OCI-LY1 (cell line): ENCODE results near the gene TMIGD1.

Experiments used
- H2AFZ ChIP-seq: fragments of 200-600 bp; sonication (generic), shearing (Covaris generic); 2 replicates; pipeline ENCODE4 v1.6.0; 2014; ENCODE audit warnings: antibody characterized with exemption, mild to moderate bottlenecking, low read length
- H3F3A ChIP-seq: fragments of 200-600 bp; sonication (generic), shearing (Covaris generic); 2 replicates; pipeline ENCODE4 v1.6.0; 2014; ENCODE audit warnings: mild to moderate bottlenecking, antibody characterized with exemption, low read length, moderate library complexity; ENCODE audit not compliant: insufficient read depth
- H3K27ac ChIP-seq: fragments of 200-600 bp; sonication (generic); 2 replicates; pipeline ENCODE4 v1.5.1; 2014; ENCODE audit warnings: low read length, mixed run types, mild to moderate bottlenecking, low read depth; ENCODE audit not compliant: poor library complexity, severe bottlenecking
- H3K27me3 ChIP-seq: fragments of 200-600 bp; sonication (generic); 2 replicates; pipeline ENCODE4 v1.6.0; 2014; ENCODE audit warnings: antibody characterized with exemption, mild to moderate bottlenecking, low read length, moderate library complexity; ENCODE audit not compliant: insufficient read depth
- H3K36me3 ChIP-seq: fragments of 200-600 bp; sonication (generic); 2 replicates; pipeline ENCODE4 v1.6.1; 2014; ENCODE audit warnings: mild to moderate bottlenecking, antibody characterized with exemption, low read length, moderate library complexity, mixed read lengths; ENCODE audit not compliant: insufficient read depth
- H3K4me1 ChIP-seq: fragments of 200-600 bp; sonication (generic); 2 replicates; pipeline ENCODE4 v1.5.1; 2014; ENCODE audit warnings: mild to moderate bottlenecking, low read length, moderate library complexity; ENCODE audit not compliant: insufficient read depth, severe bottlenecking
- H3K4me2 ChIP-seq: fragments of 200-600 bp; sonication (generic), shearing (Covaris generic); 2 replicates; pipeline ENCODE4 v1.6.1; 2014; ENCODE audit warnings: low read length
- H3K4me3 ChIP-seq: fragments of 200-600 bp; sonication (generic); 2 replicates; pipeline ENCODE4 v1.5.1; 2014; ENCODE audit warnings: low read length, low read depth, mild to moderate bottlenecking, mixed read lengths; ENCODE audit not compliant: poor library complexity, severe bottlenecking
- H3K79me2 ChIP-seq: fragments of 200-600 bp; shearing (Covaris generic); 2 replicates; pipeline ENCODE4 v1.6.1; 2016; ENCODE audit warnings: mixed run types, low read length, mixed read lengths; ENCODE audit not compliant: insufficient read depth
- H3K9ac ChIP-seq: fragments of 200-600 bp; sonication (generic), shearing (Covaris generic); 2 replicates; pipeline ENCODE4 v1.6.1; 2014; ENCODE audit warnings: mild to moderate bottlenecking, low read length, mixed read lengths
- H3K9me2 ChIP-seq: fragments of 200-600 bp; sonication (generic), shearing (Covaris generic); 2 replicates; pipeline ENCODE4 v1.6.1; 2014; ENCODE audit warnings: low read depth, mild to moderate bottlenecking, low read length, mixed read lengths
- H3K9me3 ChIP-seq: fragments of 200-600 bp; shearing (Covaris generic); 2 replicates; pipeline ENCODE4 v1.6.1; 2014; ENCODE audit warnings: low read length, mixed read lengths
- H4K20me1 ChIP-seq: fragments of 200-600 bp; sonication (generic), shearing (Covaris generic); 2 replicates; pipeline ENCODE4 v1.6.0; 2016; ENCODE audit warnings: mild to moderate bottlenecking, low read length; ENCODE audit not compliant: insufficient read depth
- EZH2 ChIP-seq: fragments of 200-600 bp; sonication (generic), shearing (Covaris generic); IDR thresholded peaks from 2 replicates; pipeline ENCODE4 v1.8.0; 2017; ENCODE audit warnings: borderline replicate concordance, mixed run types, mild to moderate bottlenecking, antibody characterized with exemption, low read length, moderate library complexity, mixed read lengths
- TF ChIP-seq, protein P1 (sequence below): fragments of 200-600 bp; sonication (generic), shearing (Covaris generic); IDR thresholded peaks from 2 replicates; pipeline ENCODE4 v1.5.1; 2017; ENCODE audit warnings: mild to moderate bottlenecking, antibody characterized with exemption, low read length, moderate library complexity, mixed read lengths

The TMIGD1 gene

DNA sequence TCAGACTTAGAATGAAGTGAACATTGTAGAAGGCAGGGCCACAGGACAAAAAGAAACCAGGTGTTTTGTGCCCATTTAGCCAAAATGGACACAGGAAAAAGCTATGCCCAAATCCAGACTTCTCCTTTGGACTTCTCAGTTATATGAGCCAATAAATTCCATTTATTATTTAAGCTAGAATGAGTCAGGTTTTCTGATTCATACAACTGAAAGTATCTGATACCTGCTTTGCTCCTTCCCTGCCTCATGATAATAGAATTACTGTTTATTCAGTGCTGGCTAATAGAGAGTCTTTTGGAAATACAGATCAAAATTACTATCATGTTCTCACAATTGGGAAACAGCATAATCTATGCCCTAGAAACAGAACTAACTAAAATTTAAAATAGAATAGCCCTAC, 36.1 kb upstream of the TMIGD1 start:
- no peak overlapping the region for H3K27ac ChIP-seq
- H4K20me1 ChIP-seq: no peaks in the 10 kb centered on the region
- no peak overlapping the region for H3K4me3 ChIP-seq
- no peaks in the 10 kb centered on the region for H3F3A ChIP-seq
- H3K36me3 ChIP-seq: no peaks in the 10 kb centered on the region
- no peak overlapping the region for H2AFZ ChIP-seq
- no peaks in the 10 kb centered on the region for H3K9me3 ChIP-seq
- no peak overlapping the region for H3K9ac ChIP-seq
- H3K9me2 ChIP-seq: no peaks in the 10 kb centered on the region
- no peak for TF ChIP-seq EZH2
- no peaks in the 10 kb centered on the region for H3K79me2 ChIP-seq
- no peak overlapping the region for H3K4me2 ChIP-seq
- H3K27me3 ChIP-seq: 0 out of 2 replicates have a peak, but pooled peaks cover 3% of the 10 kb centered on the region
- peaks cover 15% of the 10 kb centered on the region for H3K4me1 ChIP-seq

DNA sequence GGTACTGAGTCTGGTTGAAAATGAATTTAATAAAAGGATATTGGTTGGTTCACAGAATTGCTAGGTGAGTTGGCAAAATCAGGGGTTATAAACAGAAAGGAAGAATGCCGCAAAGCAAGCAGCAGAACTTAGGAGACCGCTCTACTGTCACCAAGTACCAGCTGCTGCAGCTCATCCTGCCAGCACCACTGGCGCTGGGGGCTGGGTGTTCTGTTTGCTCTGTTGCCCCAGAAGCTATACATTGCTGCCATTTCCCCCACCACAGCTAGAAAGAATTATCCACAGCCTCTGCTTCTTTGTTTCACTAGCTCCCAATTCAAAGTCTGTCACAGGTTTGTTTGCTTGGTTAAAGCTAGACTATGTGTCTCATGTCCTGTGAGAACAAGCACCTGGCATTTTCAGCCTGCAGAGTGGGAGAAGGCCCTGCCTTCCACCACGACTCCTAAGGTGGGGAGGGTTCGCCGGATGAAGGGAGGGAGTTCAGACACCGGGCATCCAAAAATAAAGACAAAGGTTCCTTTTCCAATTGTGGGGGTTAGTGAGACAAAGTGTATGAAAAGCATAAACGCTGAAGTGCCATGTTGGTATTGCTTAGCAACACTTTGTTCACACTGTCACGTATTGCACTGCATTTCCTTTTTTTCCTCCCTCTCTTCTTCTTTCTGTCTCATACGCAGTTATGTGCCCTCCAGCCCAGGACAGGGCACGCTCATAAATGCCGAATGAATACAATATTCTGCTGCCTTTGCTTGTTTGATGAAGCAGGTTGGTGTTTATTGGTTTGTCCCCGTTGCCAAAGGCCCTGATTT, 35.3 kb upstream of the TMIGD1 start:
- H3K4me3 ChIP-seq: no peak overlapping the region
- H3K27me3 ChIP-seq: 0 out of 2 replicates have a peak, but pooled peaks cover 3% of the 10 kb centered on the region
- H3K9me3 ChIP-seq: no peaks in the 10 kb centered on the region
- no peak overlapping the region for H3K27ac ChIP-seq
- H3K9me2 ChIP-seq: no peaks in the 10 kb centered on the region
- no peaks in the 10 kb centered on the region for H3F3A ChIP-seq
- H3K4me2 ChIP-seq: no peak overlapping the region
- H3K9ac ChIP-seq: no peak overlapping the region
- peaks cover 15% of the 10 kb centered on the region for H3K4me1 ChIP-seq
- no peaks in the 10 kb centered on the region for H3K79me2 ChIP-seq
- no peaks in the 10 kb centered on the region for H3K36me3 ChIP-seq
- no peaks in the 10 kb centered on the region for H4K20me1 ChIP-seq
- TF ChIP-seq EZH2: no peak
- TF ChIP-seq, protein P1, sequence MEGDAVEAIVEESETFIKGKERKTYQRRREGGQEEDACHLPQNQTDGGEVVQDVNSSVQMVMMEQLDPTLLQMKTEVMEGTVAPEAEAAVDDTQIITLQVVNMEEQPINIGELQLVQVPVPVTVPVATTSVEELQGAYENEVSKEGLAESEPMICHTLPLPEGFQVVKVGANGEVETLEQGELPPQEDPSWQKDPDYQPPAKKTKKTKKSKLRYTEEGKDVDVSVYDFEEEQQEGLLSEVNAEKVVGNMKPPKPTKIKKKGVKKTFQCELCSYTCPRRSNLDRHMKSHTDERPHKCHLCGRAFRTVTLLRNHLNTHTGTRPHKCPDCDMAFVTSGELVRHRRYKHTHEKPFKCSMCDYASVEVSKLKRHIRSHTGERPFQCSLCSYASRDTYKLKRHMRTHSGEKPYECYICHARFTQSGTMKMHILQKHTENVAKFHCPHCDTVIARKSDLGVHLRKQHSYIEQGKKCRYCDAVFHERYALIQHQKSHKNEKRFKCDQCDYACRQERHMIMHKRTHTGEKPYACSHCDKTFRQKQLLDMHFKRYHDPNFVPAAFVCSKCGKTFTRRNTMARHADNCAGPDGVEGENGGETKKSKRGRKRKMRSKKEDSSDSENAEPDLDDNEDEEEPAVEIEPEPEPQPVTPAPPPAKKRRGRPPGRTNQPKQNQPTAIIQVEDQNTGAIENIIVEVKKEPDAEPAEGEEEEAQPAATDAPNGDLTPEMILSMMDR: no peak
- no peak overlapping the region for H2AFZ ChIP-seq

DNA sequence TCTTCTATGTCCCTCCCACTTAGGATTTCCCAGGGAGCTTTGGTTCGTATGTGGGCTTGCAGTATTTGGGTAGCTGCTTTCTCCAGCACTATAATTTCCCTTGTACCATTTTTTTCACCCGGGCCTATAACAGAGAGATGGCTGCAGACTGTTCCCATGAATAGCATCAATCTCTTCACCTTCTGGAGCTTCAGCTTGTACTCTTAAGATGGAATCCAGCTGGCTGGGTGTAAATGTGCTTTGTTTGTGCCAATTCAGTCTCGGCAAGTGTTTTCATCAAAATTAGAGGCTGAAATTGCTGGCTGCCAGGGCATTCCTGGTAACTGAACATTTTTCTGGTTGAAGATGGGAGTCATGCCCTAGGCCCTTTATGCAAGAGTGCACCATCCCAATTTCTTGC, 32.7 kb upstream of the TMIGD1 start:
- no peaks in the 10 kb centered on the region for H3F3A ChIP-seq
- 0 out of 2 replicates have a peak, but pooled peaks cover 3% of the 10 kb centered on the region for H3K27me3 ChIP-seq
- H3K4me2 ChIP-seq: no peak overlapping the region
- no peaks in the 10 kb centered on the region for H4K20me1 ChIP-seq
- peaks cover 8% of the 10 kb centered on the region for H3K9me3 ChIP-seq
- no peak for TF ChIP-seq EZH2
- TF ChIP-seq, protein P1: no peak
- H3K4me1 ChIP-seq: peaks cover 22% of the 10 kb centered on the region
- no peak overlapping the region for H3K27ac ChIP-seq
- no peak overlapping the region for H3K9ac ChIP-seq
- H3K9me2 ChIP-seq: no peaks in the 10 kb centered on the region
- no peak overlapping the region for H2AFZ ChIP-seq
- H3K4me3 ChIP-seq: no peak overlapping the region
- H3K36me3 ChIP-seq: no peaks in the 10 kb centered on the region
- H3K79me2 ChIP-seq: no peaks in the 10 kb centered on the region
